Smooth muscle cell of bladder (primary cell): ENCODE results near the gene RNF224. TPM values are rescaled to one million over a fixed set of nuclear protein-coding genes. Genes with fewer than 3 reads are reported as not detected.

Experiments
- total RNA-seq: library from RNA; depleted of rRNA; stranded (reverse); fragments of >200 nt; gene quantifications from 2 replicates; pipeline ENCODE4 v1.2.3, GENCODE V29; 2014

RNF224 gene
- total RNA-seq, 1 donor from 2014 or later, result not detected

Other genes starting within 250 kb of the RNF224 start
- gene PTGDS, start 250.0 kb upstream of the RNF224 start, total RNA-seq, result 2.3 and 14.1 TPM in 2 replicates
- gene LCNL1, start 244.5 kb upstream of the RNF224 start, total RNA-seq, result 0.57 and 3.4 TPM in 2 replicates
- gene PAXX, start 235.1 kb upstream of the RNF224 start, total RNA-seq, result 6.6 and 7.5 TPM in 2 replicates
- gene CLIC3, start 230.9 kb upstream of the RNF224 start, total RNA-seq, result 5.0 and 7.8 TPM in 2 replicates
- 11.9 and 20.0 TPM in 2 replicates for gene ABCA2, start 199.3 kb upstream of the RNF224 start, total RNA-seq
- gene FUT7, start 195.4 kb upstream of the RNF224 start, total RNA-seq, result not detected in 2 replicates
- 12.1 and 18.4 TPM in 2 replicates for gene NPDC1, start 181.3 kb upstream of the RNF224 start, total RNA-seq
- not detected in 2 replicates for gene ENTPD2, start 173.4 kb upstream of the RNF224 start, total RNA-seq
- gene SAPCD2, start 156.9 kb upstream of the RNF224 start, total RNA-seq, result 0.43 and 0.55 TPM in 2 replicates
- 7.7 and 14.3 TPM in 2 replicates for gene UAP1L1, start 150.0 kb upstream of the RNF224 start, total RNA-seq
- 73.2 and 87.0 TPM in 2 replicates for gene MAN1B1, start 140.5 kb upstream of the RNF224 start, total RNA-seq
- gene DPP7, start 112.8 kb upstream of the RNF224 start, total RNA-seq, result 68.8 and 81.6 TPM in 2 replicates
- gene GRIN1, start 88.3 kb upstream of the RNF224 start, total RNA-seq, result under 0.01 TPM in 1 of 2 replicates, not detected in the other
- gene LRRC26, start 57.5 kb upstream of the RNF224 start, total RNA-seq, result not detected in 2 replicates
- gene TMEM210, start 55.4 kb upstream of the RNF224 start, total RNA-seq, result not detected in 2 replicates
- gene ANAPC2, start 38.9 kb upstream of the RNF224 start, total RNA-seq, result 15.2 and 23.7 TPM in 2 replicates
- 60.9 and 66.0 TPM in 2 replicates for gene SSNA1, start 38.8 kb upstream of the RNF224 start, total RNA-seq
- 4.1 and 4.8 TPM in 2 replicates for gene TPRN, start 26.8 kb upstream of the RNF224 start, total RNA-seq
- 25.6 and 37.7 TPM in 2 replicates for gene TMEM203, start 21.9 kb upstream of the RNF224 start, total RNA-seq
- gene NDOR1, start 21.8 kb upstream of the RNF224 start, total RNA-seq, result 2.3 and 2.9 TPM in 2 replicates
- gene RNF208, start 5.3 kb upstream of the RNF224 start, total RNA-seq, result under 0.01 and 0.18 TPM in 2 replicates
- gene CYSRT1, start 2.3 kb upstream of the RNF224 start, total RNA-seq, result 0.18 and 0.57 TPM in 2 replicates
- not detected in 2 replicates for gene SLC34A3, start 3.4 kb downstream of the RNF224 start, total RNA-seq
- 101 and 110 TPM in 2 replicates for gene TUBB4B, start 13.8 kb downstream of the RNF224 start, total RNA-seq
- gene STPG3, start 23.8 kb downstream of the RNF224 start, total RNA-seq, result not detected in 2 replicates
- gene NELFB, start 27.8 kb downstream of the RNF224 start, total RNA-seq, result 30.2 and 47.7 TPM in 2 replicates
- gene TOR4A, start 50.2 kb downstream of the RNF224 start, total RNA-seq, result 11.0 and 13.5 TPM in 2 replicates
- 0.09 and 0.14 TPM in 2 replicates for gene NRARP, start 74.8 kb downstream of the RNF224 start, total RNA-seq
- gene EXD3, start 195.7 kb downstream of the RNF224 start, total RNA-seq, result 8.4 and 13.2 TPM in 2 replicates
- 0.46 and 0.57 TPM in 2 replicates for gene NOXA1, start 195.9 kb downstream of the RNF224 start, total RNA-seq
- gene ENTPD8, start 213.9 kb downstream of the RNF224 start, total RNA-seq, result not detected in 2 replicates
- 10.4 and 15.5 TPM in 2 replicates for gene NSMF, start 231.8 kb downstream of the RNF224 start, total RNA-seq